Stimulated activated naive B cell treated with anti-CD40 and anti-IgM and Interleukin-4, amounts not matched to agents 10 μg/mL and 1 μg/mL and 100 μg/mL, for 72 hours (primary cell): ENCODE measurements around the gene SUGCT.
"Not testable (repeated sequence)": the region's sequence is repeated elsewhere in the genome, so short reads cannot be mapped to it uniquely, and the experiment has no call there.

Experiments used
- ATAC-seq, 2 donors: fragments of 150-1000 bp; cut with Tn5 transposase; replicated peaks; 2 replicates each; pipeline ENCODE4 v1.10.0; 2021; ENCODE audit warnings: moderate library complexity in 1 of 2
- DNase-seq: peaks from one replicate; pipeline ENCODE4 v3.0.0; 2021
- H3K27ac Mint-ChIP-seq: one replicate; pipeline ENCODE4 v1.8.0; 2022; ENCODE audit warnings: mild to moderate bottlenecking, mixed read lengths
- H3K27me3 Mint-ChIP-seq, 2 donors: one replicate each; pipeline ENCODE4 v1.8.0; 2022; ENCODE audit warnings: mixed read lengths in 2 of 2
- H3K36me3 Mint-ChIP-seq, 2 donors: one replicate each; pipeline ENCODE4 v1.8.0; 2022; ENCODE audit warnings: mixed read lengths in 2 of 2, mild to moderate bottlenecking in 1 of 2
- H3K4me1 Mint-ChIP-seq, 2 donors: one replicate each; pipeline ENCODE4 v1.8.0; 2022; ENCODE audit warnings: mixed read lengths in 2 of 2, mild to moderate bottlenecking in 1 of 2
- H3K4me3 Mint-ChIP-seq, 2 donors: one replicate each; pipeline ENCODE4 v1.8.0; 2022; ENCODE audit warnings: mild to moderate bottlenecking in 2 of 2, mixed read lengths in 2 of 2, moderate library complexity in 1 of 2
- H3K9me3 Mint-ChIP-seq, 2 donors: one replicate each; pipeline ENCODE4 v1.8.0; 2022; ENCODE audit warnings: mixed read lengths in 2 of 2, mild to moderate bottlenecking in 1 of 2

Gene SUGCT

DNA sequence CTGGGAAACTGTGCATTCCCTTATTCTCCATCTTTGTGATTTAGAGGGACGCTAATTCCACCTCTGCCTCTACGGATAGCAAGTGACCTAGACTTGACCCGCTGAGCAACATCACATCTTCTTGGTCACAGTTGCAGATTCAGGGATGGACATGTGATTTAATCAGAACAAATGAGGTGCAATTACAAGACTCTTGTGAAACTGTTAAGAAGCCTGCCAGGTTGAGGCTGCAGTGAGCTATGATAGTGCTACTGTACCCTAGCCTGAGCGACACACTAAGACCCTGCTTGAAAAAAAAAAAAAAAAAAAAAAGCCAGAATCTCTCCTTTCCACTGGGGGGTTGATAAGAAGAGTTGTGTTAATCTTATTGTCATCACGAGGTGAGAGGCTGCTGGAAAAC is 14.8 kb upstream of the SUGCT start:
- H3K9me3 Mint-ChIP-seq, result no peaks in the 10 kb centered on the region
- no peak overlapping the region for H3K27ac Mint-ChIP-seq
- no peak for DNase-seq
- H3K27me3 Mint-ChIP-seq, result no peaks in the 10 kb centered on the region
- peaks cover 4 to 16% of the 10 kb centered on the region in 2 donors for H3K36me3 Mint-ChIP-seq
- H3K4me3 Mint-ChIP-seq, result no peak overlapping the region
- peaks cover 0 to 3% of the 10 kb centered on the region in 2 donors for H3K4me1 Mint-ChIP-seq
- no peak for ATAC-seq

DNA sequence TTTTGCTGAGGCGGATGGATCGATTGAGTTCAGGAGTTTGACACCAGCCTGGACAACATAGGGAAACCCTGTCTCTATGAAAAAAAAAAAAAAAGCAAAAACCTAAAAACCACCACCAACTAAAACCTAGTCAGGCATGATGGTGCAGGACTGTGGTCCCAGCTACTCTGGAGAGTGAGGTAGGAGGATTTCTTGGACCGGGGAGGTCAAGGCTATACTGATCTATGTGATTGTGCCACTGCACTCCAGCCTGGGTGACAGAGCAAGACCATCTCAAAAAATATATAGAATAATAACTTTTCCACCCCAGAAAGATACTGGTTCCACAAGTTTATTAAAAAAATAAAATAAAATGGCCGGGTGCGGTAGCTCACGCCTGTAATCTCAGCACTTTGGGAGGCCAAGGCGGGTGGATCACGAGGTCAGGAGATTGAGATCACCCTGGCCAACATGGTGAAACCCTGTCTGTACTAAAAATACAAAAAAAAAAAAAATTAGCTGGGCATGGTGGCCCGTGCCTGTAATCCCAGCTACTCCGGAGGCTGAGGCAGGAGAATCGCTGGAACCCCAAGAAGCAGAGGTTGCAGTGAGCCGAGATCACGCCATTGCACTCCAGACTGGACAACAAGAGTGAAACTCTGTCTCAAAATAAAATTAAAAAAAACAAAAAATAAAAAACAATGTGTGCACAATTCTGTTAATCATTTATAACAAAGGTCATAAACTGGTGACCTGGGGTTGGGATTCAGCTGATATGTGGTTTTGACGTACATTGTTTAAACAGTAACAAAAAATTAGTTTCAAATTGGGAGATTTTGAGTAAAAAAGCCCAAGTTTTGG is 12.5 kb upstream of the SUGCT start:
- not testable (repeated sequence) for ATAC-seq, H3K36me3 Mint-ChIP-seq, DNase-seq, H3K4me3 Mint-ChIP-seq, H3K4me1 Mint-ChIP-seq, H3K27ac Mint-ChIP-seq, H3K27me3 Mint-ChIP-seq, H3K9me3 Mint-ChIP-seq

DNA sequence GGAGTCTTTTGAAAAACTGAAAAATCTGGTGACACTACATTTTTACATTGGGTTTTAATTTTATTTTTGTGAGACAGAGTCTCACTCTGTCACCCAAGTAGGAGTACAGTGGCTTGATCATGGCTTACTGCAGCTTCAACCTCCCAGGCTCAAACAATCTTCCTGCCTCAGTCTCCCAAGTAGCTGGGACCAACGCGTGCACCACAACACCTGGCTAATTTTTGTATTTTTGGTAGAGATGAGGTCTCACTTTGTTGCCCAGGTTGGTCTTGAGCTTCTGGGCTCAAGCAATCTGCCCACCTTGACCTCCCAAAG is 11.9 kb upstream of the SUGCT start:
- DNase-seq (no peak), ATAC-seq (no peak)
- Mint-ChIP-seq H3K9me3 (no peaks in the 10 kb centered on the region), H3K4me3 (no peak overlapping the region), H3K4me1 (peaks cover 2 to 4% of the 10 kb centered on the region in 2 donors), H3K27ac (no peak overlapping the region), H3K27me3 (no peaks in the 10 kb centered on the region), H3K36me3 (peaks cover 8 to 11% of the 10 kb centered on the region in 2 donors)

DNA sequence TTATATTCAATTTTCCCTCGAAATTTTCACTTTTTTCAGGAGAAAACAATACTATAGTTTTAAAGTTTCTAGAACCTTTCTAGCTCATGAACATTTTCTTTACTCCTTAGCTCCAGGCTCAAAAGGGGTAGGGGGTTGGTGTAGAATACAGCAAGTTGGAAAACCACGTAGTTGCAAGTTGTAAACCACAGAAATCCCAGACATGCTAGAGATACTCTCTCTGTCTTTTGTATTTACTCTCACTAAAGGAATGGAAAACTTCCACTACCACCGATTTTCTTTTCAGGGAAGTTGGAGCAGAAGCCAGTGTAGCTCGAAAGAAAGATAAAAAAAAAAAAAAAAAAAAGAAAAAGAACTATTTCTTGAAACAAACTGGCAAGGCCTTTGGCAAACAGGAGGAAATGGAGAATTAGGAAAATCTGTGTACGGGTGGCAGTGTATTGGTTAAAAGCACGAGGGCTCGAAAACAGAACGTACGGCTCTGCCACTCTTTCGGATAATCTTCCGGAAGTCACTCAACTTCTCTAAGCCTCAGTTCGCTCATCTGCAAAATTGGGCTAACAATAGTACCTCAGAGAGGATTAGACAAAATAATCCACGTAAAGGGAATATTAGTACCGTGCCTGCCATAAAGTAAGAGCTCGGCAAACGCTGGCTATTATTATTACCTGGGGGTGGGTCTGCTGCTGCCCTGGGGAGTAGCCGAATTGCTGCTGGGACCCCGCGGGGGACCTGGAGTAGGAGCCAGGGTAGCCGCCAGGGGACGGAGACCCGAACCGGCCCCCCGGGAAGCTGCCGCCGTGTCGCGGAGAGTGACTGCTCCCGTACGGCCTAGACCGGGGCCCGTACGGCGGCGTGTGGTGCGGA is 1.0 kb upstream of the SUGCT start:
- peaks cover 3 to 7% of the 10 kb centered on the region in 2 donors for H3K36me3 Mint-ChIP-seq
- ATAC-seq (peak; percentile 70 to 72), DNase-seq (no peak)
- peak overlapping the region; percentile 91 to 92 for H3K4me3 Mint-ChIP-seq
- H3K27me3 Mint-ChIP-seq, result peaks cover 0 to 8% of the 10 kb centered on the region in 2 donors
- peaks cover 8 to 22% of the 10 kb centered on the region in 2 donors for H3K4me1 Mint-ChIP-seq
- peak overlapping the region; percentile 98 for H3K27ac Mint-ChIP-seq
- H3K9me3 Mint-ChIP-seq, result peaks cover 0 to 4% of the 10 kb centered on the region in 2 donors

DNA sequence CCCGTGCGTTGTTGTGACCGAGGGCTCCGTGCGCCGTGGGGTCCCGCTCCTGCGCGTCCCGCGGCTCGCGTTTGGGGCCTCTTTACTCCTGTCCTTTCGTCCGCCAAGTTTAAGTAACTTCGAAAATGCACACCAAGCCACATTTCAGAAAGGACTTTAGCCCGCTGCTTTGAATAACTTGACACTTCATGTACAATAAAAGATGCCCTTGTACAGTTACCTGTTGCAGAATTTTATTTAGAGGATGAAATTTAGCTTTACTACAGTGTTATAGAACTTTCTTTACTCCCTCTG is 459 bp downstream of the SUGCT start:
- Mint-ChIP-seq H3K36me3 (peaks cover 0 to 4% of the 10 kb centered on the region in 2 donors), H3K4me3 (peak overlapping the region; percentile 91 to 92), H3K9me3 (peaks cover 0 to 4% of the 10 kb centered on the region in 2 donors), H3K27ac (peak overlapping the region; percentile 56), H3K27me3 (peaks cover 4 to 14% of the 10 kb centered on the region in 2 donors), H3K4me1 (peaks cover 5 to 13% of the 10 kb centered on the region in 2 donors)
- ATAC-seq, result no peak
- DNase-seq, result no peak

DNA sequence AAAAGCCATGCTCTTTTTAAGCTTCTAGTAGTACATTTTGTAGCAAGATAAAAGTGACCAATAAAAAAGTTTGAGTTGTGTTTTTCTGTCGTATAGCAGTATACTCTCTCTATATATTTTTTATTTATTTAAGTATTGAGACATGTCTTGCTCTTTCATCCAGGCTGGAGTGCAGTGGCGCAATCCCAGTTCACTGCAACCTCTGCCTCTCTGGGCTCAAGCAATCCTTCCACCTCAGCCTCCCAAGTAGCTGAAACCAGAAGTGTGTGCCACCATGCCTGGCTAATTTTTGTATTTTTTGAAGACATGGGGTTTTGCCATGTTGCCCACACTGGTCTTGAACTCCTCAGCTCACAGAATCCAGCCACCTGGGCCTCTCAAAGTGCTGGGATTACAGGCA is 2.8 kb downstream of the SUGCT start:
- H3K27ac Mint-ChIP-seq, result no peak overlapping the region
- H3K27me3 Mint-ChIP-seq, result peaks cover 10 to 27% of the 10 kb centered on the region in 2 donors
- ATAC-seq (no peak), DNase-seq (no peak)
- no peaks in the 10 kb centered on the region for H3K36me3 Mint-ChIP-seq
- peaks cover 0 to 2% of the 10 kb centered on the region in 2 donors for H3K4me1 Mint-ChIP-seq
- peaks cover 0 to 4% of the 10 kb centered on the region in 2 donors for H3K9me3 Mint-ChIP-seq
- H3K4me3 Mint-ChIP-seq, result no peak overlapping the region

DNA sequence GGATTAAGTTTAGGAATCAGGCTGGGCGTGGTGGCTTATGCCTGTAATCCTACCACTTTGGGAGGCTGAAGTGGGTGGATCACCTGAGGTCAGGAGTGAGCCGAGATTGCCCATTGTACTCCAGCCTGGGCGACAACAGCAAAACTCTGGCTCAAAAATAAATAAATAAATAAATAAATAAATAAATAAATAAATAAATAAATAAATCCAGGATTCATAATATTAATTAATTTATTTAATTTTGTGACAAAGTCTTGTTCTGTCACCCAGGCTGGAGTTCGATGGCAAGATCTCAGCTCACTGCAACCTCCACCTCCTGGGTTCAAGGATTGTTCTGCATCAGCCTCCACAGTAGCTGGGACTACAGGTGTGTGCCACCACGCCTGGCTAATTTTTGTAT is 4.2 kb downstream of the SUGCT start:
- Mint-ChIP-seq H3K27me3 (peaks cover 14 to 34% of the 10 kb centered on the region in 2 donors), H3K4me1 (no peaks in the 10 kb centered on the region)

DNA sequence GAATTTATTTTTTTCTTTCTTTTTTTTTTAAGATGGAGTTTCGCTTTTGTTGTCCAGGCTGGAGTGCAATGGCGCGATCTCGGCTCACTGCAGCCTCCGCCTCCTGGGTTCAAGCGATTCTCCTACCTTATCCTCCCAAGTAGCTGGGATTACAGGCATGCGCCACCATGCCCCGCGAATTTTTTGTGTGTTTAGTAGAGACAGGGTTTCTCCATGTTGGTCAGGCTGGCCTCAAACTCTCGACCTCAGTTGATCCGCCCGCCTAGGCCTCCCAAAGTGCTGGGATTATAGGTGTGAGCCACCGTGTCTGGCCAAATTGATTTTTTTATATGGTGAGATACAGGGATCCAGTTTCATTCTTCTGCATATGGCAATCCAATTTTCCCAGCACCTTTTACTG is 5.1 kb downstream of the SUGCT start:
- peaks cover 18 to 34% of the 10 kb centered on the region in 2 donors for H3K27me3 Mint-ChIP-seq
- not testable (repeated sequence) for ATAC-seq, H3K4me3 Mint-ChIP-seq, DNase-seq, H3K27ac Mint-ChIP-seq, H3K9me3 Mint-ChIP-seq, H3K4me1 Mint-ChIP-seq, H3K36me3 Mint-ChIP-seq

More for the DNA sequence above, 4.2 kb downstream of the SUGCT start:
- Mint-ChIP-seq H3K9me3 (peaks cover 0 to 4% of the 10 kb centered on the region in 2 donors), H3K27ac (no peak overlapping the region), H3K4me3 (no peak overlapping the region), H3K36me3 (no peaks in the 10 kb centered on the region)
- ATAC-seq (no peak), DNase-seq (no peak)

DNA sequence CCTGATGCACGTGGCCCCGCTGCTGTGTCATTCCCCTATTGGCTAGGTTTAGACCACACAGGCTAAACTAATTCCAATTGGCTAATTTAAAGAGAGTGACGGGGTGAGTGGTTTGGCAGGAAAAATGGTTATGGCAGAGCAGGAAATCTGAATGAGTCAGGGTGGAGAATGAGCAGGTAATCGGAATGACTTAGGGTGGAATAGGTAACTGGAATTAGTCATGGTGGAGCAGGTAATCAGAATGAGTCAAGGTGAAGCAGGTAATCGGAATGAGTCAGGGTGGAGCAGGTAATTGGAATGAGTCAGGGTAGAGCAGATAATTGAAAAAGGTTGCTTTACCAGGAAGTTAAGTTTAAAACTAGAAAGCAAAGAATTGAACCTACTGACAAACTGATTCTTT is 7.1 kb downstream of the SUGCT start:
- not testable (repeated sequence) for H3K36me3 Mint-ChIP-seq, ATAC-seq, DNase-seq, H3K4me1 Mint-ChIP-seq, H3K27ac Mint-ChIP-seq, H3K4me3 Mint-ChIP-seq, H3K9me3 Mint-ChIP-seq
- peaks cover 22 to 34% of the 10 kb centered on the region in 2 donors for H3K27me3 Mint-ChIP-seq

DNA sequence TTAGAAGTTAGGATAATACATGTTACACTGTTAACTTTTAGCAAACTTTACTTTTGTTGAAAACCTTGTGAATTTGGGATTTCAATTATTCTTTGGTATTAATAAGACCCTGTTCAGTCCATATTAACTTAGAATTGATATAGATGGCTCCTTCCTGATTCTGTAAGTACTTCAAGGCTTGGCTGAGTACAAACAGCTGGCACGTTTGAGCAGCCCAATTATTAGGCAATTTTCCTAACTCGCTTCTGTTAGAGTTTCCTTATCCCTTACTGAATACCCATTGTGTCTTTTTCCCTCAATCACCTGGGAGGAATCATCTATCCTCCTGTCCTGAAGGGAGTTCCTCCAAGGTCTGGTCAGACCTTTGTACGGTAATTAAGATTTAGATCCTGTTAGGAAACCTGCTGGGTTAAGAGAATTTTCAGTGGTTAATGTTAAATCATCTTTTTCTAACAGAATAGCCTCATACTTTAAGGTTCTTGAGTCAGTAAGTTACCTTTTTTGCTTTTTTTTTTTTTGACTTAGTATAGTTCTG is 10.9 kb downstream of the SUGCT start:
- H3K9me3 Mint-ChIP-seq, H3K4me3 Mint-ChIP-seq, ATAC-seq, H3K4me1 Mint-ChIP-seq, H3K27ac Mint-ChIP-seq, DNase-seq, H3K36me3 Mint-ChIP-seq: not testable (repeated sequence)
- peaks cover 26 to 28% of the 10 kb centered on the region in 2 donors for H3K27me3 Mint-ChIP-seq

DNA sequence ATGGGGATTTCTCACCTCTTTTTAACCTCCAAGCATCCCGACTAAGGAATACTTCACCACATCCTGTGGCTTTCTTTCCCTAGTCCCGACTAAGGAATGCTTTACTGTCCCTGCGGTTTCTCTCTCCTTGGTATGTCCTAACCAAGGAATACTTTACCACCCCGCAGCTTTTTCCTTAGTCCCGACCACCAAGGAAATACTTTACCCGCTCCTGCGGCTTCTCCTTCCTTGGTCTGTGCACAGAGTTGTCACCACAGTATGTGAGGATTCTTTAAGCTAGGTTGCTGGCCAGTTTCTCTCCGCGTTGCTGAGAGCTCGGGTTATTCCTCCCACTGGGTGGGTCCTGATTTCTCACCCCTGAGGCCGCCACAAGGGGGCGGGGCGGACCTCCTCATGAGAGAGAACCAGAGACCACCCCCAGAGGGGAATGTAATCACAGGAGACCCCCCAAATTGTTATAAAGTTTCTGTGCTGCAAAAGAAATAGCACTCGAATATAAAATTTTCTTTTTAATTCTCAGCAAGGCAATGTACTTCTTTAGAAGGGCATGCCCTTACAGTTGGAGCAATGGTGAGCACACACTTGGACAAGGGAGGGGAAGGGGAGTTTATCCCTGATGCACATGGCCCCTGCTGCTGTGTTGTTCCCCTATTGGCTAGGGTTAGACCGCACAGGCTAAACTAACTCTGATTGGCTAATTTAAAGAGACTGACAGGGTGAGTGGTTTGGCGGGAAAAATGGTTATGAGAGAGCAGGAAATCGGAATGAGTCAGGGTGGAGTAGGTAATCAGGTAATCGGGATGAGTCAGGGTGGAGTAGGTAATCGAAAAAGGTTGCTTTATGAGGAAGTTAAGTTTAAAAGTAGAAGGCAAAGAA is 12.8 kb downstream of the SUGCT start:
- H3K4me1 Mint-ChIP-seq, result no peaks in the 10 kb centered on the region
- DNase-seq, result no peak

DNA sequence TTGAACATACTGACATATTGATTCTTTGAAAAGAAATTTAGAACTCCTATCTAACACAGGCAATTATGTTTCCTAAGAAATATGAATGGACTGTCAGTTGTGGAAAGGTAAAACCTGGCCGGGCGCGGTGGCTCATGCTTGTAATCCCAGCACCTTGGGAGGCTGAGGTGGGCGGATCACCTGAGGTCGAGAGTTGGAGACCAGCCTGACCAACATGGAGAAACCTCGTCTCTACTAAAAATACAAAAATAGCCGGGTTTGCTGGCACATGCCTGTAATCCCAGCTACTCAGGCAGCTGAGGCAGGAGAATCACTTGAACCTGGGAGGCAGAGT is 13.4 kb downstream of the SUGCT start:
- H3K27me3 Mint-ChIP-seq, result peaks cover 13 to 20% of the 10 kb centered on the region in 2 donors
- not testable (repeated sequence) for DNase-seq, H3K4me3 Mint-ChIP-seq, H3K4me1 Mint-ChIP-seq, ATAC-seq, H3K27ac Mint-ChIP-seq, H3K36me3 Mint-ChIP-seq, H3K9me3 Mint-ChIP-seq

More for the DNA sequence above, 12.8 kb downstream of the SUGCT start:
- peaks cover 2 to 5% of the 10 kb centered on the region in 2 donors for H3K36me3 Mint-ChIP-seq
- H3K27me3 Mint-ChIP-seq, result peaks cover 13 to 22% of the 10 kb centered on the region in 2 donors
- H3K4me3 Mint-ChIP-seq, result no peak overlapping the region
- ATAC-seq, result no peak
- no peaks in the 10 kb centered on the region for H3K9me3 Mint-ChIP-seq
- no peak overlapping the region for H3K27ac Mint-ChIP-seq

DNA sequence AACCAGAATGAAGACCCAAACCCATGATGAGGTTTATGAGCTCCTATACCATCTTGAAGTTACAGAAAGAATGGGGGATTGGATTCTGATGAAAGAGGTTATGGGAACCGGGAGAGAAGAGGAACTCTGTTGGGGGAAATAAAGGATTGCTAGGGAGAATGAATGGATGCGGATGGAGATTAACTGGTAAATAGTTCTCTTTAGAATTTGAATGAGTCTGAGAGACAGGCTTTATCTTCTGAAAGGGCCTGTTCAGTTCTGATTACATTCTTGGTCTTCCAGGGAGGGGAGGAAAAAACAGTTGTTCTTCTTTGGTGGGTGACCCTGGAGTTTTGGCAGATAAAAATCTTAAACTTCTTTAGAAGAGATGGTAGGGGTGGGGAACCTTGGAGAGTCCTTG is 13.9 kb downstream of the SUGCT start:
- no peak for DNase-seq
- peaks cover 2 to 5% of the 10 kb centered on the region in 2 donors for H3K36me3 Mint-ChIP-seq
- H3K27ac Mint-ChIP-seq, result no peak overlapping the region
- no peaks in the 10 kb centered on the region for H3K4me1 Mint-ChIP-seq
- H3K9me3 Mint-ChIP-seq, result no peaks in the 10 kb centered on the region
- ATAC-seq, result no peak
- H3K27me3 Mint-ChIP-seq, result peaks cover 8 to 20% of the 10 kb centered on the region in 2 donors
- no peak overlapping the region for H3K4me3 Mint-ChIP-seq

DNA sequence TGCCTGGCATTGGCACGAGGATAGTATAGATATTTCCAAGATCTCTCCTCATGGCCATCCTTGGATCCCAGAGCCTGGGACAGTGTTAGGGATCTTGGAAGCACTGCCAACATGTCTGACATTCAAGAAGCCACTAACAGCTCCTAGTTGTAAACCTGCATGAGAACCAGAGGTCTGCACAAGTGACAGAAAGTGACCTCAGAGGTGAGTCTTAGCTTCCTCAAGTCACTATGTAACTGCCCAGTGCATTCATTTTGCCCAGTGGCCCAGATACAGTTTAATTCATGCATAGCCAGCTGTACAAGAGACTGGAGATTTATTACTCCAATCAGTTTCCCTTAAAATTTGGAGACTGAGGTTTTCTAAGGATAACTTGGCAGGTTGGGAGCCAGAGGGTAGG is 16.7 kb downstream of the SUGCT start:
- H3K9me3 Mint-ChIP-seq, result no peaks in the 10 kb centered on the region
- H3K36me3 Mint-ChIP-seq, result peaks cover 2 to 5% of the 10 kb centered on the region in 2 donors
- H3K4me1 Mint-ChIP-seq, result no peaks in the 10 kb centered on the region
- no peak overlapping the region for H3K27ac Mint-ChIP-seq
- ATAC-seq (no peak), DNase-seq (no peak)
- H3K4me3 Mint-ChIP-seq, result no peak overlapping the region
- H3K27me3 Mint-ChIP-seq, result peaks cover 7 to 14% of the 10 kb centered on the region in 2 donors
